HG03354 (cell line): ENCODE data around the gene CFAP43.
A peak's percentile ranks its signal among the peaks of the same experiment; 100 is the strongest.
"Not testable (repeated sequence)": the region's sequence is repeated elsewhere in the genome, so short reads cannot be mapped to it uniquely, and the experiment has no call there.

ENCODE experiments used
- ATAC-seq: cut with Tn5 transposase; IDR thresholded peaks from one replicate; pipeline ENCODE4 v1.9.1; 2021; ENCODE audit warnings: mild to moderate bottlenecking; ENCODE audit not compliant: unreplicated experiment, poor library complexity, severe bottlenecking

The CFAP43 gene

GRCh38 chr10:104257235-104257634 lies 25.1 kb upstream of the CFAP43 start:
- ATAC-seq = no peak

GRCh38 chr10:104256335-104256961 lies 24.3 kb upstream of the CFAP43 start:
- no peak for ATAC-seq

GRCh38 chr10:104255311-104255981 lies 23.3 kb upstream of the CFAP43 start:
- peak; percentile 37 for ATAC-seq

GRCh38 chr10:104254493-104255310 lies 22.5 kb upstream of the CFAP43 start, which contains the start of gene GSTO1:
Gene GSTO1, plus strand, starts transcription at chr10:104254892. Its CDS starts 37 bp downstream, at chr10:104254929.
- peak; percentile 81 for ATAC-seq

- no peak for ATAC-seq
Measured at GRCh38 chr10:104253606-104254410, 21.6 kb upstream of the CFAP43 start.

GRCh38 chr10:104253106-104253505 lies 20.9 kb upstream of the CFAP43 start:
- ATAC-seq = no peak

GRCh38 chr10:104252368-104252767 lies 20.2 kb upstream of the CFAP43 start:
- ATAC-seq = no peak

GRCh38 chr10:104251443-104251842 lies 19.3 kb upstream of the CFAP43 start:
- ATAC-seq = no peak

- ATAC-seq = no peak
Measured at GRCh38 chr10:104250371-104250770, 18.2 kb upstream of the CFAP43 start.

- ATAC-seq = not testable (repeated sequence)
Measured at GRCh38 chr10:104248931-104249330, 16.8 kb upstream of the CFAP43 start.

- ATAC-seq = no peak
Measured at GRCh38 chr10:104247513-104248146, 15.5 kb upstream of the CFAP43 start.

GRCh38 chr10:104246976-104247375 lies 14.8 kb upstream of the CFAP43 start:
- ATAC-seq = no peak

- no peak for ATAC-seq
Measured at GRCh38 chr10:104245066-104245632, 13.0 kb upstream of the CFAP43 start.

GRCh38 chr10:104243512-104243911 lies 11.3 kb upstream of the CFAP43 start:
- no peak for ATAC-seq

- ATAC-seq = not testable (repeated sequence)
Measured at GRCh38 chr10:104243009-104243408, 10.8 kb upstream of the CFAP43 start.

- no peak for ATAC-seq
Measured at GRCh38 chr10:104242545-104242944, 10.4 kb upstream of the CFAP43 start.

GRCh38 chr10:104240078-104240477 lies 7.9 kb upstream of the CFAP43 start:
- ATAC-seq = no peak

- no peak for ATAC-seq
Measured at GRCh38 chr10:104235801-104236200, 3.6 kb upstream of the CFAP43 start.

GRCh38 chr10:104234934-104235333 lies 2.8 kb upstream of the CFAP43 start:
- ATAC-seq = no peak
